NB4 (cell line): Measurements from ENCODE around the gene TSHZ2.

Source experiments
- DNase-seq: peaks from one replicate; pipeline ENCODE4 v3.0.0; 2010; ENCODE audit warnings: low read depth
- H3K4me3 ChIP-seq: one replicate; pipeline ENCODE4 v1.5.1; 2011; ENCODE audit warnings: mild to moderate bottlenecking, low read depth, low read length, moderate library complexity
- MYC ChIP-seq: IDR thresholded peaks from 2 replicates; pipeline ENCODE4 v1.6.1; 2011; ENCODE audit warnings: low read depth, low read length
- POLR2A ChIP-seq: IDR thresholded peaks from 2 replicates; pipeline ENCODE4 v1.6.1; 2011; ENCODE audit warnings: mild to moderate bottlenecking; ENCODE audit not compliant: insufficient read length; ENCODE audit errors: extremely low read depth
- TF ChIP-seq, protein P1 (sequence below): IDR thresholded peaks from 2 replicates; pipeline ENCODE4 v1.6.1; 2011; ENCODE audit warnings: low read depth, low read length
- TF ChIP-seq, protein P2 (sequence below): IDR thresholded peaks from one replicate; pipeline ENCODE4 v1.5.1; 2012; ENCODE audit warnings: low read depth, low read length

TSHZ2 gene

GRCh38 chr20:53059848-53060247 lies 87.7 kb downstream of the TSHZ2 start:
- no peak overlapping the region for H3K4me3 ChIP-seq
- DNase-seq, result no peak
- no peak for TF ChIP-seq MYC
- no peak for TF ChIP-seq POLR2A
- TF ChIP-seq, protein P1, sequence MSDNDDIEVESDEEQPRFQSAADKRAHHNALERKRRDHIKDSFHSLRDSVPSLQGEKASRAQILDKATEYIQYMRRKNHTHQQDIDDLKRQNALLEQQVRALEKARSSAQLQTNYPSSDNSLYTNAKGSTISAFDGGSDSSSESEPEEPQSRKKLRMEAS, result no peak
- TF ChIP-seq, protein P2, sequence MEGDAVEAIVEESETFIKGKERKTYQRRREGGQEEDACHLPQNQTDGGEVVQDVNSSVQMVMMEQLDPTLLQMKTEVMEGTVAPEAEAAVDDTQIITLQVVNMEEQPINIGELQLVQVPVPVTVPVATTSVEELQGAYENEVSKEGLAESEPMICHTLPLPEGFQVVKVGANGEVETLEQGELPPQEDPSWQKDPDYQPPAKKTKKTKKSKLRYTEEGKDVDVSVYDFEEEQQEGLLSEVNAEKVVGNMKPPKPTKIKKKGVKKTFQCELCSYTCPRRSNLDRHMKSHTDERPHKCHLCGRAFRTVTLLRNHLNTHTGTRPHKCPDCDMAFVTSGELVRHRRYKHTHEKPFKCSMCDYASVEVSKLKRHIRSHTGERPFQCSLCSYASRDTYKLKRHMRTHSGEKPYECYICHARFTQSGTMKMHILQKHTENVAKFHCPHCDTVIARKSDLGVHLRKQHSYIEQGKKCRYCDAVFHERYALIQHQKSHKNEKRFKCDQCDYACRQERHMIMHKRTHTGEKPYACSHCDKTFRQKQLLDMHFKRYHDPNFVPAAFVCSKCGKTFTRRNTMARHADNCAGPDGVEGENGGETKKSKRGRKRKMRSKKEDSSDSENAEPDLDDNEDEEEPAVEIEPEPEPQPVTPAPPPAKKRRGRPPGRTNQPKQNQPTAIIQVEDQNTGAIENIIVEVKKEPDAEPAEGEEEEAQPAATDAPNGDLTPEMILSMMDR, result no peak

DNA sequence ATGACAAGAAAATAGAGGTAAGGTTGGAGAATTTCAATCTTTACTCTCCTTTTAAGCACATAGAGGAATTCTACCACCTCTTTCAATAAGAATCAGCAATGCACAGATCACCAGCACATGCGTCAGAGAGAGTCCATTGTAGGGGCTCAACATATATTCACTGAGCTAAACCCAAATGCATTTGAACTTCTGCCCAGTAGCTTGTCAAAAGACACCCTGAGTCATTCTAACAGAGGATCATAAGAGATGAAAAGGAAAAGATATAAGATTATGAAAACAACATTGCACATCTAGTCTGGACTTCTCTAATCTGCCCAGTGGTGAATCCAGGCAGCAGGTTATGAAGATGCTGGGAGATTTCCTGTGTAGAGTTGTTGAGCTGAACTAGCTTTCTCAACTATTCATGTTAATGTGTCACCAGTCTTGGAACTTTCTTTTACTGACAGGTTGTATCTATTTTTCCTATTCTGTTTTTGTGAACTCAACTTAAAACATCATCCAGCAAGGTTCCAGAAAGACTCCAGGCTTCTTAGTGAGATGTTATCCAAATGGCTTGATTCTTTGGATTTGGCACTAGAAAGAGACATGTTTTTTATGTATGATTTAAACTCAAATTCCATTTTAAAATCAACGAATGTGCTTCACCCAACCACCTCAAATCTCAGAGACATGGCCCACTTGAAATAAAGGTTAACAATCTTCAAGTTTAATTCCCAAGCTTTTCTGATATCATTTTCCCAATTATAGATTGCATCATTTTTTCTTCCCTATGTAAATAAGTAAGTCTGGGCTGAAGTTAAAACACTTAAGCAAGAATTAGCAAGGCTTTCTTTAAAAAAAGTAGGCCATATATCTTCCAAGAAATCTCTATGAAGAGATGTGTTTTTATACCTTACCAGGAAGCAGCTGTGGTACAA lies 89.3 kb downstream of the TSHZ2 start:
- no peak for TF ChIP-seq MYC
- TF ChIP-seq, protein P1, result no peak
- no peak for TF ChIP-seq POLR2A
- TF ChIP-seq, protein P2, result no peak
- no peak for DNase-seq
- no peak overlapping the region for H3K4me3 ChIP-seq

GRCh38 chr20:53064935-53065334 lies 92.8 kb downstream of the TSHZ2 start:
- DNase-seq, result no peak
- TF ChIP-seq POLR2A (no peak), MYC (no peak)
- TF ChIP-seq, protein P1, result no peak
- TF ChIP-seq, protein P2, result no peak
- no peak overlapping the region for H3K4me3 ChIP-seq

GRCh38 chr20:53068241-53068640 lies 96.1 kb downstream of the TSHZ2 start:
- TF ChIP-seq, protein P2, result no peak
- TF ChIP-seq POLR2A (no peak), MYC (no peak)
- TF ChIP-seq, protein P1, result no peak
- DNase-seq, result no peak
- H3K4me3 ChIP-seq, result no peak overlapping the region

DNA sequence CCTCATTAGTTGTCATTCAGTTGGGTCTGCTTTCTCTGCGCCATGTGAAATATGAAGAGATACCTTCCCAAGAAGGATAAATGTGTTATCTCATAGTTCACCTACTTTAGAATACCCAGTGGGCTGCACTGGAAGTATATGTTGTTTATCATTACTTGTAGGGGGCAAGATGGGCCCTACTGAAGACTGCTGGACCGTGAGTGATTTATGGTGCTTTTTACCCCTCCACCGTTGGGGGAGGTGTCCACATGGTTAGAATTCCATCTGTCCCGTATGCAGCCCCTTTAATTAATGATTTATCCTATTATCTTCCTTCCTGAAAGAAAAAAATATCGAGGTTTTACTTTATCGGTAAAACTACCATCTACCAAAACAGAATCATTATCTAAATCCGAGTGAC lies 97.0 kb downstream of the TSHZ2 start:
- DNase-seq, result no peak
- TF ChIP-seq MYC, result no peak

GRCh38 chr20:53070224-53070623 lies 98.1 kb downstream of the TSHZ2 start:
- TF ChIP-seq, protein P1, result no peak
- no peak for TF ChIP-seq POLR2A
- TF ChIP-seq MYC, result no peak
- TF ChIP-seq, protein P2, result no peak
- no peak overlapping the region for H3K4me3 ChIP-seq
- no peak for DNase-seq

More for the DNA sequence above, 97.0 kb downstream of the TSHZ2 start:
- no peak overlapping the region for H3K4me3 ChIP-seq
